SU-DHL-6 (cell line): ENCODE data around the gene ZNF117.
"Not testable (repeated sequence)": the region's sequence is repeated elsewhere in the genome, so short reads cannot be mapped to it uniquely, and the experiment has no call there.

Source experiments
- H2AFZ ChIP-seq: fragments of 200-600 bp; sonication (generic); 2 replicates; pipeline ENCODE4 v1.6.1; 2014; ENCODE audit warnings: low read depth, mild to moderate bottlenecking, moderate library complexity, mixed read lengths, antibody characterized with exemption, low read length; ENCODE audit not compliant: severe bottlenecking
- H3F3A ChIP-seq: fragments of 200-600 bp; shearing (Covaris generic); 2 replicates; pipeline ENCODE4 v1.6.0; 2016; ENCODE audit warnings: antibody characterized with exemption, mild to moderate bottlenecking; ENCODE audit not compliant: insufficient read depth
- H3K27ac ChIP-seq: fragments of 200-600 bp; sonication (generic); 2 replicates; pipeline ENCODE4 v1.5.1; 2016; ENCODE audit warnings: low read depth, mild to moderate bottlenecking, low read length, moderate library complexity, mixed read lengths
- H3K27me3 ChIP-seq: fragments of 200-600 bp; sonication (generic), shearing (Covaris generic); 2 replicates; pipeline ENCODE4 v1.6.0; 2014; ENCODE audit warnings: mild to moderate bottlenecking, low read length
- H3K36me3 ChIP-seq: fragments of 200-600 bp; sonication (generic); 2 replicates; pipeline ENCODE4 v1.6.1; 2014; ENCODE audit warnings: mild to moderate bottlenecking, low read length, mixed read lengths
- H3K4me2 ChIP-seq: fragments of 300-600, 200-600 bp; shearing (Covaris generic), sonication (generic); 2 replicates; pipeline ENCODE4 v1.6.0; 2014; ENCODE audit warnings: low read length, low read depth, mild to moderate bottlenecking; ENCODE audit not compliant: poor library complexity, severe bottlenecking
- H3K4me3 ChIP-seq: fragments of 200-600 bp; sonication (generic); 2 replicates; pipeline ENCODE4 v1.5.1; 2014; ENCODE audit warnings: antibody characterized with exemption, low read length, mild to moderate bottlenecking, mixed read lengths; ENCODE audit not compliant: insufficient read depth, poor library complexity, severe bottlenecking
- H3K79me2 ChIP-seq: fragments of 200-600 bp; sonication (generic); 2 replicates; pipeline ENCODE4 v1.6.1; 2014; ENCODE audit warnings: mild to moderate bottlenecking, low read length, moderate library complexity; ENCODE audit not compliant: insufficient read depth
- H3K9ac ChIP-seq: fragments of 200-600 bp; sonication (generic); 2 replicates; pipeline ENCODE4 v1.7.0; 2014; ENCODE audit warnings: mild to moderate bottlenecking, low read length
- H3K9me2 ChIP-seq: fragments of 200-600 bp; sonication (generic); replicated peaks from 2 replicates; pipeline ENCODE4 v1.6.1; 2014; ENCODE audit warnings: low read length; ENCODE audit not compliant: insufficient read depth
- H3K9me3 ChIP-seq: fragments of 200-600 bp; sonication (generic); 2 replicates; pipeline ENCODE4 v1.6.1; 2014; ENCODE audit warnings: low read length, mixed read lengths; ENCODE audit not compliant: insufficient read depth
- H4K20me1 ChIP-seq: fragments of 200-600 bp; sonication (generic); 2 replicates; pipeline ENCODE4 v1.6.1; 2014; ENCODE audit warnings: low read depth, mild to moderate bottlenecking, antibody characterized with exemption, low read length, moderate library complexity, mixed read lengths
- EZH2phosphoT487 ChIP-seq: fragments of 200-600 bp; sonication (generic), shearing (Covaris generic); conservative IDR thresholded peaks from 2 replicates; pipeline ENCODE4 v1.6.1; 2018; ENCODE audit warnings: mild to moderate bottlenecking, antibody characterized with exemption, low read length, moderate library complexity, mixed read lengths
- TF ChIP-seq, protein P1 (sequence below): fragments of 200-600 bp; sonication (generic); IDR thresholded peaks from one replicate; pipeline ENCODE4 v1.5.1; 2017; ENCODE audit warnings: antibody characterized with exemption, mild to moderate bottlenecking, low read length, moderate library complexity; ENCODE audit not compliant: insufficient read depth, poor library complexity, severe bottlenecking

ZNF117 gene

DNA sequence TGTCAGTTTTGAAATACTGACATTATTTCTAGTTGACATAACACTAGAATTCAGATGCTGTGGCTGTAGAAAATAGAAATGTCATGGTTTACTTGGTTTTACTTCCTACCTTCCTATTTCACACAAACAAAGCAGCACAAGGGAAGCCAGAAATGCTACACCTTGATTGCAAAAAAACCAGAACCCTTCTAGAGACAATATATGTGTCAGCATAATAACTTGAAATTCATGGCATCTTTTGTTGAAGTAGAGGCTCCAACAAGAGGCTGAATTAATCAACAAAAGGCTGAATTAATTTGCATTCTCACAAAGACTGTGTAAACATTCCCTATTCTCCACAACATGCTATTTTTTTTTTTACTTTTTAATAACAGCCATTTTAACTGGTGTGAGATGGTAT lies 25.2 kb downstream of the ZNF117 start:
- TF ChIP-seq, protein P1, sequence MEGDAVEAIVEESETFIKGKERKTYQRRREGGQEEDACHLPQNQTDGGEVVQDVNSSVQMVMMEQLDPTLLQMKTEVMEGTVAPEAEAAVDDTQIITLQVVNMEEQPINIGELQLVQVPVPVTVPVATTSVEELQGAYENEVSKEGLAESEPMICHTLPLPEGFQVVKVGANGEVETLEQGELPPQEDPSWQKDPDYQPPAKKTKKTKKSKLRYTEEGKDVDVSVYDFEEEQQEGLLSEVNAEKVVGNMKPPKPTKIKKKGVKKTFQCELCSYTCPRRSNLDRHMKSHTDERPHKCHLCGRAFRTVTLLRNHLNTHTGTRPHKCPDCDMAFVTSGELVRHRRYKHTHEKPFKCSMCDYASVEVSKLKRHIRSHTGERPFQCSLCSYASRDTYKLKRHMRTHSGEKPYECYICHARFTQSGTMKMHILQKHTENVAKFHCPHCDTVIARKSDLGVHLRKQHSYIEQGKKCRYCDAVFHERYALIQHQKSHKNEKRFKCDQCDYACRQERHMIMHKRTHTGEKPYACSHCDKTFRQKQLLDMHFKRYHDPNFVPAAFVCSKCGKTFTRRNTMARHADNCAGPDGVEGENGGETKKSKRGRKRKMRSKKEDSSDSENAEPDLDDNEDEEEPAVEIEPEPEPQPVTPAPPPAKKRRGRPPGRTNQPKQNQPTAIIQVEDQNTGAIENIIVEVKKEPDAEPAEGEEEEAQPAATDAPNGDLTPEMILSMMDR = no peak
- H4K20me1 ChIP-seq = no peaks in the 10 kb centered on the region; the same call in 1 of the 2 replicates
- no peak overlapping the region for H3K4me3 ChIP-seq
- no peaks in the 10 kb centered on the region for H3K9me2 ChIP-seq
- no peaks in the 10 kb centered on the region for H3K27me3 ChIP-seq
- peaks cover 13% of the 10 kb centered on the region; the same call in 1 of the 2 replicates for H3K36me3 ChIP-seq
- no peaks in the 10 kb centered on the region for H3K79me2 ChIP-seq
- no peak overlapping the region for H2AFZ ChIP-seq
- H3K27ac ChIP-seq = no peak overlapping the region
- H3K9me3 ChIP-seq = peaks cover 26% of the 10 kb centered on the region; the same call in 1 of the 2 replicates
- 0 out of 2 replicates have a peak, but pooled peaks cover 4% of the 10 kb centered on the region for H3F3A ChIP-seq
- H3K4me2 ChIP-seq = no peak overlapping the region
- no peak overlapping the region for H3K9ac ChIP-seq

DNA sequence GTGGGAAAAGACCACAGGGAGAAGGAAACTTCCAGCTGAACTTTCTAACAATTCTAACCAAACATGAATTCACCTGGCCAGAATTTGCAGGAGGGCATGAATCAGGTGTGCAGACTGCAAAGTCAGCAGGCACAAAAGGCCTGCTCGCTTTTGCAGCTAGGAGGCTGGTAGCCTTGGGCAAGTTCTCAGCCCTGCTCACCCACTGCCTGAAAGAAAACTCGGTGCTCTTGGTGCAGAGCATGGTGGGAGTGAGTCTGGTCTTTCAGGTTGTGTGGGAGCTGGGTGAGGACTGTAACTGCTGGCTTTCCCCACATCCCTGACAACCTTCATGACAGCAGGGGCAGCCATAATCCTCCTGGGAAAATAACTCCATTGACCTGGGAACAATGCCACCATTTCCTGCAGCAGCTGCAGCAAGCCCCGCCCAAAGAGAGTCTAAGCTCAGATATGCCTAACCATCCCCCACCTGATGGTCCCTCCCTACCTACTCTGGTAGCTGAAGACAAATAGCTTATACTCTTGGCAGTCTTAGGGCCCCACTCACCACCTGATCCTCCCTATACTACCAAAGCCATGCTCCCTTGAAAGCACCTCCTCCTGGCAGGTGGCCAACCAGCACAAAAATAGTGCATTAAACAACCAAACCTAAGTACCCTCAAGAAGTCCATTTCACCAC lies 31.6 kb downstream of the ZNF117 start:
- Histone ChIP-seq H3K27ac (no peak overlapping the region), H3K9me3 (peaks cover 33% of the 10 kb centered on the region; the same call in 1 of the 2 replicates), H3K4me3 (no peak overlapping the region), H3F3A (no peaks in the 10 kb centered on the region), H3K4me2 (no peak overlapping the region), H3K9ac (no peak overlapping the region), H2AFZ (no peak overlapping the region), H3K36me3 (peaks cover 8% of the 10 kb centered on the region; the same call in 1 of the 2 replicates), H3K9me2 (no peaks in the 10 kb centered on the region), H3K79me2 (no peaks in the 10 kb centered on the region), H4K20me1 (no peaks in the 10 kb centered on the region), H3K27me3 (no peaks in the 10 kb centered on the region)
- no peak for TF ChIP-seq EZH2phosphoT487
- TF ChIP-seq, protein P1 = no peak

DNA sequence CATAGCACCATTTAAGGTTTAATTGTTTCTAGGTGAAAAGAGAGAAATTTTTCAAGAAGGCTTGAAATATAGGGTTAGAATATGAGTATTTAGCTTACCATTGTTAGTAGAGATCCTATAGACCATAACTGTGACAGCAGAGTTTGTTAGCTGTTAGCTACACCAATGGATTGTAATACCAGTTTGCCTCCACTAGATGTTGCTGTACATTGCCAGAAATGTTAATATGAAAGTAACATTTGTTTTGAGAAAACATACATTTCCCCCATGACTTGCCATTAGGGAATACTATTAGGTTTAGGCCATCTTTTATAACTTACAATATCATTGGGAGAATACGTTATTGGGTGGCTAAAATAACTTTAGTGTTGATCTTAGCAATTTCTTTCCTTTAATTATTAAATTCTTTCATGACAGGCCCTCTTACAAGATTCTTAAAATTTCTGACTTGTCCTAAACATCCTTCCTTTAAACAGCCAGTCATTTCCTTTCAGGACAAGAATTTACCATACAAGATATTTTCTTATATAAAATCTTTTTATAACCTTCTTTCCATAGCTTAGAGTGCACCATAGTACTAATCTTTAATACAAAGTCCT lies 39.5 kb downstream of the ZNF117 start:
- Histone ChIP-seq H3K4me3 (no peak overlapping the region), H3K27ac (no peak overlapping the region), H3K9ac (no peak overlapping the region), H3K4me2 (no peak overlapping the region), H3F3A (no peaks in the 10 kb centered on the region), H3K36me3 (no peaks in the 10 kb centered on the region), H3K27me3 (no peaks in the 10 kb centered on the region), H4K20me1 (no peaks in the 10 kb centered on the region), H2AFZ (no peak overlapping the region), H3K79me2 (no peaks in the 10 kb centered on the region), H3K9me2 (no peaks in the 10 kb centered on the region), H3K9me3 (no peaks in the 10 kb centered on the region)
- TF ChIP-seq, protein P1 = peak; percentile 66
- no peak for TF ChIP-seq EZH2phosphoT487

DNA sequence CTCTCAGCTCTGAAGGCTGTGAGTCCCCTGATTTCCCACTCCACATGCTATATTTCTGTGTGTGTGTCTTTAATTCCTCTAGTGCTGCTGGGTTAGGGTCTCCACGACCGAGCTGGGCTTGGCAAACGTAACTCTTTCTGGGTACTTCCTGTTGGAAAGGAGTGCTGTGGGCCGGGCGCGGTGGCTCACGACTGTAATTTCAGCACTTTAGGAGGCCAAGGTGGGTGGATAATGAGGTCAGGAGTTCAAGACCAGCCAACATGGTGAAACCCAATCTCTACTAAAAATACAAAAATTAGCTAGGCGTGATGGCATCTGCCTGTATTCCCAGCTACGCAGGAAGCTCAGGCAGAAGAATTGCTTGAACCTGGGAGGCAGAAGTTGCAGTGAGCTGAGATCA lies 40.2 kb downstream of the ZNF117 start:
- not testable (repeated sequence) for H3K9ac ChIP-seq, H3K27ac ChIP-seq, H4K20me1 ChIP-seq, H3K4me3 ChIP-seq, H2AFZ ChIP-seq, H3F3A ChIP-seq, H3K36me3 ChIP-seq, H3K79me2 ChIP-seq, H3K27me3 ChIP-seq, H3K9me3 ChIP-seq, H3K9me2 ChIP-seq, H3K4me2 ChIP-seq

DNA sequence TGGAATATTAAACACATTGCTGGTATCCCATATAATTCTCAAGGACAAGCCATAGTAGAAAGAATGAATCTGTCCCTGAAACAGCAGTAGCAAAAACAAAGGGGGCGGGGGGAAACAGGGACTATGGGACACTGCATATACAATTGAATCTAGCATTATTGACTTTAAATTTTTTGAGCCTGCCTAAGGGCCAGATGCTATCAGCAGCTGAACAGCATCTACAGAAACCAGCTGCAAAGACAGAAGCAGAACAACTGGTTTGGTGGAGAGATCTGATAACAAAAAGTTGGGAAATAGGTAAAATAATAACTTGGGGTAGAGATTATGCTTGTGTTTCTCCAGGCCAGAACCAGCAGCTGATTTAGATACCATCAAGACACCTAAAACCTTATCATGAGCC lies 42.1 kb downstream of the ZNF117 start:
- not testable (repeated sequence) for H3K27me3 ChIP-seq, H3K4me2 ChIP-seq, H3F3A ChIP-seq, H2AFZ ChIP-seq, H4K20me1 ChIP-seq, H3K9me2 ChIP-seq, H3K9me3 ChIP-seq, H3K9ac ChIP-seq, H3K27ac ChIP-seq, H3K36me3 ChIP-seq, H3K4me3 ChIP-seq, H3K79me2 ChIP-seq
